Sigmoid colon (tissue), 7 donors: Measurements from ENCODE around the gene RTN4RL2. TPM values are rescaled to one million over a fixed set of nuclear protein-coding genes. Genes with fewer than 3 reads are reported as not detected.

ENCODE experiments used
- DNase-seq: peaks from one replicate; pipeline ENCODE4 v3.0.0-alpha.2; 2019
- H3K27ac ChIP-seq, 4 donors: fragments of 200-600 bp; sonication (generic); one replicate each; pipeline ENCODE4 v1.5.1; 2016 to 2019; ENCODE audit warnings: mild to moderate bottlenecking in 1 of 4
- H3K27me3 ChIP-seq, 3 donors: fragments of 200-600 bp; sonication (generic); one replicate each; pipeline ENCODE4 v1.5.1; 2019; ENCODE audit warnings: mild to moderate bottlenecking in 1 of 3
- H3K36me3 ChIP-seq, 4 donors: fragments of 200-600 bp; sonication (generic); one replicate each; pipeline ENCODE4 v1.5.1; 2016 to 2019
- H3K4me1 ChIP-seq, 4 donors: fragments of 200-600 bp; sonication (generic); one replicate each; pipeline ENCODE4 v1.5.1; 2017 to 2019
- H3K4me3 ChIP-seq, 4 donors: fragments of 200-600 bp; sonication (generic); one replicate each; pipeline ENCODE4 v1.5.1; 2017 to 2019; ENCODE audit warnings: mild to moderate bottlenecking in 2 of 4, moderate library complexity in 1 of 4
- H3K9me3 ChIP-seq, 4 donors: fragments of 200-600 bp in 3 of 4; sonication (generic) in 3 of 4; one replicate each; pipeline versions ENCODE4 v1.5.1 to v1.6.1; 2013 to 2019
- CTCF ChIP-seq, 4 experiments: fragments of 450-650 bp in 3 of 4; fragments of 200-600 bp in 1 of 4; IDR thresholded peaks; one replicate each; pipeline ENCODE4 v1.5.1; 2016 to 2019; ENCODE audit warnings: antibody characterized with exemption in 4 of 4, mild to moderate bottlenecking in 3 of 4, moderate library complexity in 2 of 4
- EP300 ChIP-seq, 4 donors: sonication (generic); formaldehyde crosslinking; IDR thresholded peaks; one replicate each; pipeline ENCODE4 v1.6.1; 2017; ENCODE audit warnings: antibody characterized with exemption in 4 of 4
- POLR2A ChIP-seq, 2 donors: fragments of 450-650 bp; IDR thresholded peaks; one replicate each; pipeline ENCODE4 v1.6.1; 2016; ENCODE audit warnings: antibody characterized with exemption in 2 of 2, mild to moderate bottlenecking in 2 of 2, moderate library complexity in 2 of 2
- POLR2AphosphoS5 ChIP-seq, 4 donors: sonication (generic); formaldehyde crosslinking; IDR thresholded peaks; one replicate each; pipeline ENCODE4 v1.6.1; 2017; ENCODE audit warnings: antibody characterized with exemption in 4 of 4
- WGBS, 2 donors: extraction: QIAGEN DNeasy Blood & Tissue Kit; methylation state at CpG; one replicate each; pipeline ENCODE4 v1.1.7; 2013; 5-methylcytosine and 5-hydroxymethylcytosine counted together
- intact Hi-C: fragments of 100-400 bp; cut with DNase I; formaldehyde crosslinking; loops from one replicate; pipeline ENCODE4 v1.15.1; 2023
- polyA plus RNA-seq, 3 donors: library from polyadenylated mRNA; stranded (reverse); fragments of 200-250 nt; gene quantifications; one replicate each; pipeline ENCODE4 v1.2.3, GENCODE V29; 2013
- small RNA-seq, 3 donors: library from RNA; depleted of rRNA; stranded (forward); fragments of <200 nt; gene quantifications; one replicate each; pipeline ENCODE3, GENCODE V24; 2016
- total RNA-seq, 4 donors: library from RNA; depleted of rRNA; stranded (reverse); fragments of >200 nt; gene quantifications; one replicate each; pipeline ENCODE4 v1.1.0, GENCODE V29; 2016
- donor health status: healthy with polysubstance abuse.
- donor health status: Bipolar disorder and iron deficiency.
- donor health status: healthy.

Gene RTN4RL2
- total and polyA plus RNA-seq, 7 donors = 0.41 to 0.66 (median 0.61) TPM; not detected in 3

- no peak for TF ChIP-seq CTCF (IDR thresholded peaks at IDR 0.05)
- TF ChIP-seq POLR2AphosphoS5 (IDR thresholded peaks at IDR 0.05) = no peak
- no peak for TF ChIP-seq POLR2A (IDR thresholded peaks at IDR 0.05)
- no peak for TF ChIP-seq EP300 (IDR thresholded peaks at IDR 0.05)
- DNase-seq = no peak
- 94 to 95% methylated on average over 2 of the region's 2 CpGs for WGBS, 2 donors
- Histone ChIP-seq H3K27me3 (no peaks in the 10 kb centered on the region), H3K27ac (no peak overlapping the region), H3K4me3 (no peak overlapping the region), H3K36me3 (no peaks in the 10 kb centered on the region), H3K4me1 (peaks cover 0 to 3% (median under 1%) of the 10 kb centered on the region in 4 donors), H3K9me3 (no peaks in the 10 kb centered on the region)
- intact Hi-C loops = no loop called here
These were observed 60.8 kb downstream of the RTN4RL2 start for GRCh38 chr11:57521116-57521515.

- Histone ChIP-seq H3K27ac (no peak overlapping the region), H3K4me3 (no peak overlapping the region), H3K9me3 (no peaks in the 10 kb centered on the region), H3K36me3 (peaks cover 0 to 1% (median under 1%) of the 10 kb centered on the region in 4 donors), H3K27me3 (no peaks in the 10 kb centered on the region), H3K4me1 (no peaks in the 10 kb centered on the region)
- TF ChIP-seq EP300 (IDR thresholded peaks at IDR 0.05) (no peak), CTCF (IDR thresholded peaks at IDR 0.05) (no peak), POLR2AphosphoS5 (IDR thresholded peaks at IDR 0.05) (no peak), POLR2A (IDR thresholded peaks at IDR 0.05) (no peak)
- no peak for DNase-seq
- intact Hi-C loops = no loop called here
- 93% methylated on average over 4 of the region's 4 CpGs for WGBS, 2 donors
These were observed 63.1 kb downstream of the RTN4RL2 start for GRCh38 chr11:57523419-57523818.

Small RNA genes within 50 kb of the gene (small RNA-seq; reads per million reads assigned to genes)
- gene RNA5SP341 = 0 reads per million in 3 donors

Other genes with a start within 250 kb of the RTN4RL2 start
- gene APLNR, start 223.3 kb upstream of the RTN4RL2 start, total RNA-seq = 1 to 10 TPM in 1 of 4 donors, under 1 TPM in 3; 0.54 to 1.8 (median 0.77) TPM
- 1 to 10 TPM in 1 of 3 donors, under 1 TPM in 2; under 0.01 to 2.6 (median 0.46) TPM for gene APLNR, start 223.3 kb upstream of the RTN4RL2 start, polyA plus RNA-seq
- gene TNKS1BP1, start 135.6 kb upstream of the RTN4RL2 start, total RNA-seq = 10 to 100 TPM; 26.4 to 51.2 (median 37.8) TPM
- gene TNKS1BP1, start 135.6 kb upstream of the RTN4RL2 start, polyA plus RNA-seq = 100 to 1,000 TPM in 1 of 3 donors, 10 to 100 TPM in 2; 43.8 to 133 (median 68.4) TPM
- gene SSRP1, start 124.6 kb upstream of the RTN4RL2 start, total RNA-seq = 10 to 100 TPM; 51.4 to 61.1 (median 56.5) TPM
- 10 to 100 TPM; 30.5 to 91.3 (median 39.6) TPM for gene SSRP1, start 124.6 kb upstream of the RTN4RL2 start, polyA plus RNA-seq
- gene P2RX3, start 122.2 kb upstream of the RTN4RL2 start, total RNA-seq = under 1 TPM in 1 of 4 donors, not detected in 3; 0.36 TPM
- under 1 TPM in 1 of 3 donors, not detected in 2; 0.07 TPM for gene P2RX3, start 122.2 kb upstream of the RTN4RL2 start, polyA plus RNA-seq
- gene PRG3, start 79.4 kb upstream of the RTN4RL2 start, total RNA-seq = not detected
- not detected for gene PRG3, start 79.4 kb upstream of the RTN4RL2 start, polyA plus RNA-seq
- not detected for gene PRG2, start 69.9 kb upstream of the RTN4RL2 start, total RNA-seq
- not detected for gene PRG2, start 69.9 kb upstream of the RTN4RL2 start, polyA plus RNA-seq
- gene SLC43A3, start 33.4 kb upstream of the RTN4RL2 start, total RNA-seq = 10 to 100 TPM; 25.2 to 43.9 (median 31.9) TPM
- gene SLC43A3, start 33.4 kb upstream of the RTN4RL2 start, polyA plus RNA-seq = 10 to 100 TPM; 11.3 to 16.9 (median 12.6) TPM
- gene SLC43A1, start 55.2 kb downstream of the RTN4RL2 start, total RNA-seq = 10 to 100 TPM; 19.1 to 32.4 (median 27.4) TPM
- gene SLC43A1, start 55.2 kb downstream of the RTN4RL2 start, polyA plus RNA-seq = 10 to 100 TPM in 1 of 3 donors, 1 to 10 TPM in 1, under 1 TPM in 1; 0.92 to 14.3 (median 5.4) TPM
- gene TIMM10, start 70.2 kb downstream of the RTN4RL2 start, total RNA-seq = 10 to 100 TPM; 22.4 to 59.7 (median 33.0) TPM
- gene TIMM10, start 70.2 kb downstream of the RTN4RL2 start, polyA plus RNA-seq = 10 to 100 TPM; 48.0 to 62.9 (median 52.7) TPM
- gene SMTNL1, start 77.1 kb downstream of the RTN4RL2 start, total RNA-seq = not detected
- gene SMTNL1, start 77.1 kb downstream of the RTN4RL2 start, polyA plus RNA-seq = not detected
- gene UBE2L6, start 107.1 kb downstream of the RTN4RL2 start, total RNA-seq = 10 to 100 TPM; 26.5 to 37.8 (median 32.5) TPM
- gene UBE2L6, start 107.1 kb downstream of the RTN4RL2 start, polyA plus RNA-seq = 100 to 1,000 TPM in 1 of 3 donors, 10 to 100 TPM in 2; 42.6 to 106 (median 62.9) TPM
- gene SERPING1, start 137.2 kb downstream of the RTN4RL2 start, total RNA-seq = 100 to 1,000 TPM; 214 to 397 (median 295) TPM
- gene SERPING1, start 137.2 kb downstream of the RTN4RL2 start, polyA plus RNA-seq = 100 to 1,000 TPM in 1 of 3 donors, 10 to 100 TPM in 2; 24.5 to 147 (median 49.9) TPM
- gene YPEL4, start 189.4 kb downstream of the RTN4RL2 start, total RNA-seq = 1 to 10 TPM; 1.5 to 4.4 (median 2.8) TPM
- 1 to 10 TPM; 1.2 to 3.0 (median 1.4) TPM for gene YPEL4, start 189.4 kb downstream of the RTN4RL2 start, polyA plus RNA-seq
- 10 to 100 TPM in 3 of 4 donors, 1 to 10 TPM in 1; 3.9 to 23.2 (median 13.7) TPM for gene CLP1, start 197.2 kb downstream of the RTN4RL2 start, total RNA-seq
- 10 to 100 TPM; 12.4 to 16.0 (median 13.2) TPM for gene CLP1, start 197.2 kb downstream of the RTN4RL2 start, polyA plus RNA-seq
- 10 to 100 TPM; 25.3 to 34.3 (median 28.1) TPM for gene ZDHHC5, start 207.6 kb downstream of the RTN4RL2 start, total RNA-seq
- gene ZDHHC5, start 207.6 kb downstream of the RTN4RL2 start, polyA plus RNA-seq = 10 to 100 TPM; 13.6 to 42.5 (median 13.8) TPM